Skin epidermis (tissue), 12 donors: ENCODE results near the gene MATCAP1.

Experiments
- H3K27ac ChIP-seq, 21 experiments: fragments of 200-600 bp; sonication (generic) in 11 of 21; one replicate each; pipeline ENCODE4 v1.5.0; 2020; ENCODE audit warnings: mild to moderate bottlenecking in 3 of 21, inconsistent platforms in 2 of 21, moderate library complexity in 2 of 21
- H3K4me3 ChIP-seq, 7 experiments: fragments of 200-600 bp; sonication (generic) in 2 of 7; one replicate each; pipeline ENCODE4 v1.5.0; 2020; ENCODE audit warnings: inconsistent platforms in 2 of 7, mild to moderate bottlenecking in 2 of 7, moderate library complexity in 1 of 7

Gene MATCAP1

GRCh38 chr16:67179421-67180080 is 4.2 kb downstream of the MATCAP1 start:
- Histone ChIP-seq H3K27ac (peak overlapping the region in 1 of 21 experiments; percentile 65), H3K4me3 (no peak overlapping the region)

- Histone ChIP-seq H3K27ac (peak overlapping the region in 15 of 21 experiments; percentile 9 to 80 (median 57)), H3K4me3 (peak overlapping the region; percentile 21 to 44 (median 32))
These were observed 5.7 kb downstream of the MATCAP1 start for GRCh38 chr16:67177743-67178699.

- H3K4me3 ChIP-seq: no peak overlapping the region
- H3K27ac ChIP-seq: no peak overlapping the region
These were observed 7.1 kb downstream of the MATCAP1 start for GRCh38 chr16:67176662-67177061.

- peak overlapping the region in 17 of 21 experiments; percentile 18 to 85 (median 78) for H3K27ac ChIP-seq
- H3K4me3 ChIP-seq: peak overlapping the region; percentile 27 to 40 (median 34)
These were observed 9.0 kb downstream of the MATCAP1 start for GRCh38 chr16:67174706-67175231.

- H3K27ac ChIP-seq: peak overlapping the region in 20 of 21 experiments; percentile 47 to 85 (median 77)
- peak overlapping the region; percentile 27 to 40 (median 34) for H3K4me3 ChIP-seq
These were observed 9.7 kb downstream of the MATCAP1 start for GRCh38 chr16:67173808-67174705.

- peak overlapping the region in 3 of 7 experiments; percentile 28 to 40 (median 35) for H3K4me3 ChIP-seq
These were observed 10.4 kb downstream of the MATCAP1 start for GRCh38 chr16:67173323-67173722.

GRCh38 chr16:67170949-67171649 is 12.7 kb downstream of the MATCAP1 start:
- H3K4me3 ChIP-seq: peak overlapping the region; percentile 27 to 45 (median 34)

More at GRCh38 chr16:67173323-67173722, 10.4 kb downstream of the MATCAP1 start:
- peak overlapping the region in 20 of 21 experiments; percentile 47 to 85 (median 77) for H3K27ac ChIP-seq

DNA sequence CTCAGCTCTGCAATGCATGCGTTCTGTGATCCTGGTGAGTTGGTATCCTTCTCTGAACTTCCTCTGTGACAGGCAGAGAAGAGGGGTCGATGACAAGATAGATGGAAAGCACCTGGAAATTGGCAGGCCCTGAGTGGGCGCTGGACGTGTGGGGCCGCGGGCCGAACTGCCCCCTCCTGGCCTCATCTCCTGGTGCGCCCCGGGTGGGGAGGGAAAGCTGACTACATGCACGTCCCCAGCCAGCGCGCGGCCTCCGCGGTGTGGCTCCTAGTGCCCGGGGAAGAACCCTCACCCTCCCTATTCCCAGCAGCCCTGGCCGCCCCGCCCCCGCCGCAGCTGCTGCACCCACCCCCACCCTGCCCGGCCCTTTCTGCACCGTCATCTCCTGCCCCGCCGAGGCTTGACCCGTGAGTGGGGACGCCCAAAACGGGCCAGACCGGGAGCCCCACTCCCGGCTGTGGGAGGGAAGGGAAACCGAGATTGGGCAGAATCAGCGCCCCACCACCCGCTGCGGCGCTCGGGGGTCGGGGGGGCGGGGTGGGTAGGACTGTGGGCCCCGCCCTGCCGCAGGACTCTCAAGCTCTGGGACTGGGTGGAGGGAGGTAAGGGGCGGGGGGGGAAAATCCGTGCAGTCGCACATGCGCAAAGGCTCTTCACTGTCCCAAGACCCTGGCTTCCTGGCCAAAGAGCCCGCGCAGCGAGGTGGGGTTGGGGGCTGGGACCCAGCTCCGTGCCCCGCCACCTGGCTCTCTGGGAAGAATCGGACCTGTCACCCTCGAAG is 13.4 kb downstream of the MATCAP1 start, which contains the start of gene NOL3:
Gene NOL3, plus strand, starts transcription at position 371 of the 781 bp plus-strand sequence.
- H3K27ac ChIP-seq: peak within 1 kb of the TSS; percentile 31 to 96 (median 86)
- H3K4me3 ChIP-seq: peak within 1 kb of the TSS; percentile 27 to 45 (median 34)

More at GRCh38 chr16:67170949-67171649, 12.7 kb downstream of the MATCAP1 start:
- peak overlapping the region; percentile 31 to 96 (median 86) for H3K27ac ChIP-seq

DNA sequence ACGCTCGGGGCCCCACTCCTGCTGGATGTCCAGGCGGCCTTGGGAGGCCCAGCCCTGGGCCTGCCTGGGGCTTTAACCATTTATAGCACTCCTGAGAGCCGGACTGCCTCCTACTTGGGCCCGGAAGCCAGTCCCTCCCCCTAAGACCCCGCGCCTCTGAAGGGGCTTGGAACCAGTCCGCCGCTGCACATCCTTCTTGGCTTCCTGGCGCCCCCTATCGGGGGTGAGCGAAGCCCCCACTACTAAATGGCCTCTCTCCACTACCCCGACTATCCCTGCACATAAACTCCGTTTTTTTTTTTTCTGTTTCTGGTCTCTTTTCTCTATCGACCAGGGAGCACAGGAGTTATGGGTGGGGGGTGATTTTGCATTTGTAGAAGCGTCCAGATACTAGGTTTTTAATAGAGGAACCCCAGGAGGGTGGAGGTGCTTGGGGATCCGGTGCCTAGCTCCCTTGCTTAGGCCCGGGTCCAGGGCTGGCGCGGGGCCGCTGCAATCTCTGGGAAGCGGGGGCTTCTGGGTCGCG is 14.1 kb downstream of the MATCAP1 start:
- H3K27ac ChIP-seq: peak overlapping the region; percentile 14 to 96 (median 86)
- peak overlapping the region; percentile 27 to 45 (median 34) for H3K4me3 ChIP-seq

DNA sequence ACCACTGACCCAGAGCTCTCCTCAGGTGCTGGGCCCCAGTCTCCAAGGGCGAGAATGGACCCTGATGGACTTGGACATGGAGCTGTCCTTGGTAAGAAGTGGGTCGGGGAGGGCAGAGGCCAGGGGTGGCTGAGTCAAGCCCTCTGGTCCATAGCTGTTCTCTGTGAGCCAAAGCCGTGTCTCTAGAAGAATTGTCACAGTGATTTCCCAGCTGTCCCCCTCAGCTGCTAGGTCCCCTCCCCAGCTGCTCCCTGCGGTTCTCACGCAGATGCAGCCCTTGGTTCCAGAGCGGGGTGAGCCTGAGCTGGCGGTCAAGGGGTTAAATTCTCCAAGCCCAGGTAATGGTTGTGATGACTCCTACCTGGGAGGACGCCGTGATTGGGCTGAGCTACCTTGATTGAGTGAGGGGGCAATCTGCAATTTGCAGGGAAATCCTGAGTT is 14.7 kb downstream of the MATCAP1 start:
- Histone ChIP-seq H3K27ac (peak overlapping the region in 6 of 21 experiments; percentile 44 to 90 (median 86)), H3K4me3 (no peak overlapping the region)

DNA sequence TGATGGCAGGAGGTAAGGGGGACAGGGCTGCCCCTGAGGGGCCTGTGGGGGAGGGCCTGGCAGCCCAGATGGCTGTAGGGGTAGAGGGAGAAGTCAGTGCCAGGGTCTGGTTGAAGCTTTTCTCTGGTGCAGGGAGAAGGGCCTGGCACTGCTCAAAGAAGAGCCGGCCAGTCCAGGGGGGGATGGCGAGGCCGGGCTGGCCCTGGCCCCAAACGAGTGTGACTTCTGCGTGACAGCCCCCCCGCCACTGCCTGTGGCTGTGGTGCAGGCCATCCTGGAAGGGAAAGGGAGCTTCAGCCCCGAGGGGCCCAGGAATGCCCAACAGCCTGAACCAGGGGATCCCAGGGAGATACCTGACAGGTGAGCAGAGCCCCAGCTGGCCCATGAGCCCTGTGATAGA is 16.2 kb downstream of the MATCAP1 start:
- Histone ChIP-seq H3K4me3 (no peak overlapping the region), H3K27ac (no peak overlapping the region)

DNA sequence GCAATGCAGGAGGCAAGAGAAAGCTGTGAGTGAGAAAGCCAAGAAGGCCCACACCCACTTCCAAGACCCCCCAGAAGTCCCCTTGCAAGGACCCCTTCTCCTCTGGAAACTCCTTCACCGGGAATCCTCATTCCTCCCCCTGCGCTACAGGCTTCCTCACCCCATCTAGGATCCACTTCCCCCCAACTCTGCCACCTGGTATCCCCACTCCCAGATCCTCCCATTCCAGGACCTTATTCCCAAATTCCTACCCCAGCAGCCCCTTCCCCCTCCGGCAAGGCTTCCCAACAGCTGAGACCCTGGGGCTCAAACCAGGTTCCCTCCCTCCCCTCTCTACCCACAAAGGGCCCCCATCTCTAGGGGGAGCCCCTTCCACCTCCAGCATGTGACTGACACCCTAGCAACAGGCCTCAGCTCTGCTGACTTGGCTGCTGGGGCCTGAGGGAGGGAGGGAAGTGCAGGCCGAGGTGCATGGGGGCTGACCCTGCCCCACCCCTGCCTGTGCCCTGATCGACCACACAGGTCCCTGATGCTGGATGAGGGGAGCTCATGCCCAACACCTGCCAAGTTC is 17.1 kb downstream of the MATCAP1 start:
- H3K4me3 ChIP-seq: no peak overlapping the region
- no peak overlapping the region for H3K27ac ChIP-seq

GRCh38 chr16:67166110-67166547 is 17.6 kb downstream of the MATCAP1 start:
- H3K27ac ChIP-seq: no peak overlapping the region
- no peak overlapping the region for H3K4me3 ChIP-seq

GRCh38 chr16:67165121-67166078 is 18.4 kb downstream of the MATCAP1 start:
- Histone ChIP-seq H3K4me3 (peak overlapping the region in 1 of 7 experiments; percentile 41), H3K27ac (peak overlapping the region in 5 of 21 experiments; percentile 2 to 67 (median 47))

DNA sequence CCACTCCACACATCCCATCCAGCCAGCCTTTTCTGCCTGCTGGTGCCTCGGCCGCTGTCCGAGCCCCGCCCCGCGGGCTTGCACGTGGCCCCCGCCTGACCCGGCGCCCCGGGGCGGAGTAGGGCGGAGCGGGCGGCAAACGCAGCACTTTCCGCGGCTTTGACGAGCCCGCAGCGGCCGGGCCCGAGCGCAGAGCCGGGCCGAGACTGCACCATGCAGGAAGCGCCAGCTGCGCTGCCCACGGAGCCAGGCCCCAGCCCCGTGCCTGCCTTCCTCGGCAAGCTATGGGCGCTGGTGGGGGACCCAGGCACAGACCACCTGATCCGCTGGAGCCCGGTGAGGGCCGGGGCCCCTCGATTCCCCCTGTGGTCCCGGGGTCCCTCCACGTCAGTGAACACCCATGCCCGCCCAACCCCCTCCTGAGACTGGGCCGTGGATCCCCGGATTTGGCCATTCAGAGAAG is 19.1 kb downstream of the MATCAP1 start, which contains the start of gene HSF4:
Gene HSF4, plus strand, starts transcription at position 147 of the 463 bp plus-strand sequence. Its CDS starts 67 bp downstream, at position 214.
- peak within 1 kb of the TSS in 13 of 21 experiments; percentile 2 to 69 (median 41) for H3K27ac ChIP-seq

More for the DNA sequence above, 19.1 kb downstream of the MATCAP1 start, which contains the start of gene HSF4:
- H3K4me3 ChIP-seq: peak within 1 kb of the TSS; percentile 6 to 41 (median 23)
